H1 (cell line): Measurements from ENCODE around the gene ASB7. TPM values are rescaled to one million over a fixed set of nuclear protein-coding genes. Genes with fewer than 3 reads are reported as not detected.

Experiments
- CTCF ChIA-PET: fragments of 300-600 bp; sonication (Branson Sonifier 250); formaldehyde crosslinking; loops from one replicate; lab custom pipeline; 2021; ENCODE audit not compliant: partially characterized antibody; lab: Charles Lee
- POLR2A ChIA-PET: fragments of 300-600 bp; sonication (Branson Sonifier 250); formaldehyde crosslinking; loops from one replicate; lab custom pipeline; 2021; ENCODE audit warnings: inconsistent platforms; ENCODE audit not compliant: partially characterized antibody; lab: Charles Lee
- DNase-seq, 2 experiments: peaks; one replicate each; pipeline versions ENCODE4 v3.0.0 to v3.0.0-alpha.2; 2010 to 2022; ENCODE audit warnings: low spot score in 2 of 2, low read depth in 1 of 2, mixed read lengths in 1 of 2
- FAIRE-seq: peaks from 2 replicates; lab custom pipeline; 2011; peaks lifted over from hg19 to GRCh38; lab: Jason Lieb, UNC
- H2AFZ ChIP-seq: 2 replicates; pipeline ENCODE4 v1.8.1; 2012; ENCODE audit warnings: low read length, inconsistent platforms
- H2AK5ac ChIP-seq: 2 replicates; pipeline ENCODE4 v1.6.1; 2013; ENCODE audit warnings: low read depth, low read length
- H2BK120ac ChIP-seq: replicated peaks from 2 replicates; pipeline ENCODE3; 2013; ENCODE audit warnings: low read depth, low read length, inconsistent platforms
- H2BK12ac ChIP-seq: 2 replicates; pipeline ENCODE4 v1.6.1; 2013; ENCODE audit warnings: low read depth, low read length
- H2BK15ac ChIP-seq: 2 replicates; pipeline ENCODE4 v1.6.1; 2013; ENCODE audit warnings: low read length
- H2BK20ac ChIP-seq: 2 replicates; pipeline ENCODE4 v1.6.1; 2013; ENCODE audit warnings: low read length
- H2BK5ac ChIP-seq: 2 replicates; pipeline ENCODE4 v1.6.1; 2013; ENCODE audit warnings: low read depth, low read length
- H3K14ac ChIP-seq: 2 replicates; pipeline ENCODE4 v1.6.1; 2013; ENCODE audit warnings: inconsistent platforms; ENCODE audit not compliant: insufficient read length
- H3K18ac ChIP-seq: 2 replicates; pipeline ENCODE4 v1.6.1; 2013; ENCODE audit warnings: low read length; ENCODE audit errors: extremely low read depth
- H3K23ac ChIP-seq: 2 replicates; pipeline ENCODE4 v1.6.1; 2013; ENCODE audit warnings: inconsistent platforms; ENCODE audit not compliant: insufficient read length
- H3K23me2 ChIP-seq: 2 replicates; pipeline ENCODE4 v1.6.1; 2013; ENCODE audit warnings: low read depth, low read length
- H3K27ac ChIP-seq: 2 replicates; pipeline ENCODE4 v1.6.1; 2011; ENCODE audit warnings: low read depth, low read length, inconsistent platforms
- H3K27me3 ChIP-seq, 4 experiments: replicated peaks in 1 of 4; 1 replicate in 1 of 4; 2 replicates in 3 of 4; pipeline versions ENCODE4 v1.6.1 to v1.8.1; 2011 to 2013; ENCODE audit warnings: low read length in 3 of 4, mild to moderate bottlenecking in 3 of 4, inconsistent platforms in 2 of 4, mixed read lengths in 2 of 4, moderate library complexity in 1 of 4; ENCODE audit not compliant: control insufficient read depth in 3 of 4, insufficient read depth in 3 of 4; ENCODE audit errors: extremely low read depth in 1 of 4
- H3K36me3 ChIP-seq, 4 experiments: 2 replicates each; pipeline versions ENCODE4 v1.6.1 to v1.8.1; 2011 to 2013; ENCODE audit warnings: mild to moderate bottlenecking in 4 of 4, low read length in 3 of 4, moderate library complexity in 2 of 4, control low read depth in 1 of 4, inconsistent platforms in 1 of 4; ENCODE audit not compliant: insufficient read depth in 4 of 4, control insufficient read depth in 2 of 4
- H3K4ac ChIP-seq: replicated peaks from 2 replicates; pipeline ENCODE3; 2013; ENCODE audit warnings: low read length, low read depth, mixed read lengths, inconsistent platforms; ENCODE audit not compliant: insufficient read length
- H3K4me1 ChIP-seq, 4 experiments: replicated peaks in 1 of 4; 1 replicate in 1 of 4; 2 replicates in 3 of 4; pipeline versions ENCODE4 v1.6.1 to v1.8.1; 2011 to 2013; ENCODE audit warnings: low read length in 3 of 4, inconsistent platforms in 2 of 4, mixed read lengths in 1 of 4; ENCODE audit not compliant: insufficient read depth in 4 of 4, control insufficient read depth in 3 of 4
- H3K4me2 ChIP-seq, 2 experiments: 2 replicates each; pipeline versions ENCODE4 v1.6.1 to v1.8.1; 2011 to 2013; ENCODE audit warnings: low read depth in 2 of 2, low read length in 2 of 2, control low read depth in 1 of 2, inconsistent platforms in 1 of 2, mild to moderate bottlenecking in 1 of 2; ENCODE audit not compliant: insufficient read depth in 1 of 2
- H3K4me3 ChIP-seq, 4 experiments: fragments of 200-600, 300-600 bp in 1 of 4; sonication (generic), shearing (Covaris generic), sonication (Bioruptor Twin) in 1 of 4; 2 replicates each; pipeline versions ENCODE4 v1.5.1 to v1.8.1; 2011 to 2016; ENCODE audit warnings: low read length in 4 of 4, low read depth in 3 of 4, control low read depth in 2 of 4, inconsistent platforms in 2 of 4, mild to moderate bottlenecking in 2 of 4, mixed read lengths in 1 of 4, moderate library complexity in 1 of 4; ENCODE audit not compliant: insufficient read depth in 2 of 4; ENCODE audit errors: extremely low read depth in 1 of 4
- H3K56ac ChIP-seq: replicated peaks from 2 replicates; pipeline ENCODE3; 2013; ENCODE audit warnings: low read depth, mild to moderate bottlenecking, mixed read lengths, low read length, inconsistent platforms; ENCODE audit not compliant: insufficient read length
- H3K79me1 ChIP-seq: 2 replicates; pipeline ENCODE4 v1.6.1; 2013; ENCODE audit warnings: low read depth, low read length, control low read depth
- H3K79me2 ChIP-seq, 2 experiments: 2 replicates each; pipeline versions ENCODE4 v1.6.1 to v1.8.1; 2012 to 2013; ENCODE audit warnings: low read length in 2 of 2, mild to moderate bottlenecking in 2 of 2, inconsistent platforms in 1 of 2; ENCODE audit not compliant: insufficient read depth in 2 of 2, control insufficient read depth in 1 of 2
- H3K9ac ChIP-seq, 4 experiments: replicated peaks in 1 of 4; 1 replicate in 1 of 4; 2 replicates in 3 of 4; pipeline versions ENCODE4 v1.6.1 to v1.8.1; 2011 to 2013; ENCODE audit warnings: low read depth in 3 of 4, low read length in 3 of 4, control low read depth in 2 of 4, mild to moderate bottlenecking in 2 of 4, moderate library complexity in 2 of 4, inconsistent platforms in 1 of 4; ENCODE audit errors: extremely low read depth in 1 of 4
- H3K9me3 ChIP-seq, 2 experiments: 2 replicates each; pipeline versions ENCODE4 v1.6.1 to v1.8.1; 2012 to 2013; ENCODE audit warnings: mild to moderate bottlenecking in 2 of 2, moderate library complexity in 2 of 2, control low read depth in 1 of 2, inconsistent platforms in 1 of 2, low read depth in 1 of 2, low read length in 1 of 2, mixed read lengths in 1 of 2; ENCODE audit not compliant: insufficient read depth in 2 of 2
- H4K20me1 ChIP-seq, 2 experiments: replicated peaks in 1 of 2; 2 replicates each; pipeline versions ENCODE3 to v1.8.1; 2011 to 2013; ENCODE audit warnings: inconsistent platforms in 2 of 2, low read length in 2 of 2, mild to moderate bottlenecking in 1 of 2; ENCODE audit not compliant: insufficient read depth in 2 of 2, control insufficient read depth in 1 of 2
- H4K5ac ChIP-seq: 2 replicates; pipeline ENCODE4 v1.6.1; 2013; ENCODE audit warnings: low read length, low read depth, mixed read lengths, inconsistent platforms; ENCODE audit not compliant: insufficient read length
- H4K8ac ChIP-seq: 2 replicates; pipeline ENCODE4 v1.8.0; 2013; ENCODE audit warnings: mild to moderate bottlenecking, moderate library complexity, low read length, inconsistent platforms; ENCODE audit not compliant: insufficient read depth; ENCODE audit errors: extremely low read depth
- H4K91ac ChIP-seq: replicated peaks from 2 replicates; pipeline ENCODE3; 2013; ENCODE audit warnings: low read length, mixed read lengths, inconsistent platforms; ENCODE audit not compliant: insufficient read length
- CBX5 ChIP-seq: fragments of 300-800, 300-1000 bp; sonication (generic); IDR thresholded peaks from 2 replicates; pipeline ENCODE4 v1.7.1; 2016; ENCODE audit warnings: antibody characterized with exemption, low read length, low read depth
- CREB1 ChIP-seq: IDR thresholded peaks from 2 replicates; pipeline ENCODE4 v1.6.1; 2012; ENCODE audit warnings: inconsistent platforms
- CTBP2 ChIP-seq: IDR thresholded peaks from 2 replicates; pipeline ENCODE4 v1.7.0; 2011; ENCODE audit warnings: borderline replicate concordance, mild to moderate bottlenecking, moderate library complexity, mixed read lengths, low read length; ENCODE audit not compliant: insufficient read depth, insufficient read length
- FOSL1 ChIP-seq: IDR thresholded peaks from 2 replicates; pipeline ENCODE4 v1.6.1; 2011; ENCODE audit warnings: mild to moderate bottlenecking, low read depth, low read length, moderate library complexity; ENCODE audit not compliant: insufficient read depth
- GTF2F1 ChIP-seq: IDR thresholded peaks from 2 replicates; pipeline ENCODE4 v1.6.1; 2012; ENCODE audit warnings: low read depth, low read length, improper control_type of control experiment, borderline replicate concordance
- HDAC2 ChIP-seq, 2 experiments: fragments of 300-600 bp in 1 of 2; sonication (generic) in 1 of 2; IDR thresholded peaks; 2 replicates each; pipeline ENCODE4 v1.6.1; 2011 to 2012; ENCODE audit warnings: low read depth in 2 of 2, low read length in 2 of 2, mild to moderate bottlenecking in 2 of 2, moderate library complexity in 2 of 2, borderline replicate concordance in 1 of 2, inconsistent platforms in 1 of 2
- JUN ChIP-seq: IDR thresholded peaks from 2 replicates; pipeline ENCODE4 v1.6.1; 2011; ENCODE audit warnings: low read depth, mild to moderate bottlenecking, improper control_type of control experiment, low read length
- KDM1A ChIP-seq: fragments of 200-600, 300-600 bp; sonication (generic); IDR thresholded peaks from 2 replicates; pipeline ENCODE4 v1.7.1; 2016; ENCODE audit warnings: mild to moderate bottlenecking, low read length, borderline replicate concordance
- NRF1 ChIP-seq: IDR thresholded peaks from 2 replicates; pipeline ENCODE4 v1.6.1; 2011; ENCODE audit warnings: mild to moderate bottlenecking, low read depth, low read length, improper control_type of control experiment
- SIN3A ChIP-seq, 2 experiments: IDR thresholded peaks in 1 of 2; conservative IDR thresholded peaks in 1 of 2; 2 replicates each; pipeline ENCODE4 v1.6.1; 2011 to 2012; ENCODE audit warnings: low read length in 2 of 2, improper control_type of control experiment in 1 of 2, low read depth in 1 of 2, mild to moderate bottlenecking in 1 of 2
- SUZ12 ChIP-seq: fragments of 200-600 bp; sonication (generic); IDR thresholded peaks from 2 replicates; pipeline ENCODE4 v1.6.1; 2012; ENCODE audit warnings: mild to moderate bottlenecking, inconsistent platforms, low read length, moderate library complexity, mixed read lengths
- TAF1 ChIP-seq: IDR thresholded peaks from 2 replicates; pipeline ENCODE4 v1.6.1; 2011; ENCODE audit warnings: mild to moderate bottlenecking, low read depth, low read length
- WGBS, 2 experiments: shearing (Covaris generic) in 1 of 2; methylation state at CpG; one replicate each; pipeline versions ENCODE4 v1.1.6 to v1.1.7; 2013 to 2015; ENCODE audit warnings: low lambda C conversion rate in 2 of 2, mixed read lengths in 2 of 2, inconsistent platforms in 1 of 2, low coverage in 1 of 2, missing lambda C conversion rate in 1 of 2; ENCODE audit not compliant: insufficient replicate concordance in 2 of 2, insufficient coverage in 1 of 2, insufficient read length in 1 of 2; ENCODE audit errors: extremely low coverage in 1 of 2, missing lambda C conversion rate in 1 of 2; 5-methylcytosine and 5-hydroxymethylcytosine counted together
- polyA plus RNA-seq, 7 experiments: library from polyadenylated mRNA; depleted of rRNA in 3 of 7; stranded (reverse) in 5 of 7; unstranded in 2 of 7; fragments of >200 nt in 5 of 7; fragments of 200-250 nt in 2 of 7; gene quantifications; 1 replicate in 5 of 7; 2 replicates in 1 of 7; 4 replicates in 1 of 7; pipeline versions ENCODE4 v1.2.1 to v1.2.3, GENCODE V29; 2011 to 2013; ENCODE audit warnings: missing spikeins in 2 of 7, mixed read lengths in 2 of 7
- total RNA-seq: library from RNA; stranded (reverse); fragmentation: NEBNext Ultra II Directional; extraction: Animal tissue kit (Norgen Biotek cat#: 25700); gene quantifications from 2 replicates; pipeline ENCODE4 v1.2.1, GENCODE V29; 2021

ASB7 gene
- total and polyA plus RNA-seq, 2 of the 8 experiments (the other 6 are each of a cell fraction or from before 2014, with no cell fraction given): 5.2 to 12.8 TPM

- Histone ChIP-seq H3K4me3 (no peak overlapping the region), H3K9me3 (peaks cover 0 to 5% of the 10 kb centered on the region in 2 experiments; a peak in 2 of 4 replicates), H3K23me2 (0 out of 2 replicates have a peak, but pooled peaks cover 3% of the 10 kb centered on the region), H2BK20ac (no peak overlapping the region), H3K36me3 (no peaks in the 10 kb centered on the region), H4K5ac (no peak overlapping the region), H3K18ac (no peak overlapping the region), H3K4me2 (no peak overlapping the region), H2AFZ (no peak overlapping the region), H3K4ac (no peak overlapping the region), H3K27me3 (no peaks in the 10 kb centered on the region), H4K91ac (no peak overlapping the region), H2BK5ac (no peak overlapping the region), H3K4me1 (peaks cover 0 to 8% (median 4%) of the 10 kb centered on the region in 4 experiments; a peak in 3 of 7 replicates), H2BK120ac (no peak overlapping the region), H2BK12ac (no peak overlapping the region), H3K14ac (no peak overlapping the region), H4K8ac (no peak overlapping the region), H2AK5ac (no peak overlapping the region), H3K79me2 (peaks cover 0 to 25% of the 10 kb centered on the region in 2 experiments), H3K56ac (no peak overlapping the region), H4K20me1 (no peaks in the 10 kb centered on the region), H3K9ac (no peak overlapping the region), H3K79me1 (peaks cover 2% of the 10 kb centered on the region; the same call in 1 of the 2 replicates), H3K27ac (no peak overlapping the region), H2BK15ac (no peak overlapping the region), H3K23ac (no peak overlapping the region)
- DNase-seq (no peak), FAIRE-seq (no peak)
- ChIA-PET POLR2A (no interaction called here), CTCF (interaction anchor here (0.6 kb wide), 1 partner anchor 336 kb away, joined by 3 read pairs; no protein-coding TSS in a partner anchor)
- TF ChIP-seq GTF2F1: no peak
- TF ChIP-seq KDM1A: no peak
- TF ChIP-seq SUZ12: no peak
- no peak for TF ChIP-seq TAF1
- TF ChIP-seq CBX5: no peak
- TF ChIP-seq FOSL1: no peak
- TF ChIP-seq NRF1: no peak
- TF ChIP-seq SIN3A (conservative IDR thresholded peaks at IDR 0.05 in 1 of 2, IDR thresholded peaks at IDR 0.05 in 1 of 2; ENCODE audit: low read depth in 1 of 2, low read length in 2 of 2): no peak
- no peak for TF ChIP-seq CREB1
- TF ChIP-seq HDAC2 (IDR thresholded peaks at IDR 0.05; ENCODE audit: borderline replicate concordance in 1 of 2, low read depth in 2 of 2, low read length in 2 of 2): no peak
- no peak for TF ChIP-seq CTBP2
- no peak for TF ChIP-seq JUN
- 80% methylated on average over 7 of the region's 7 CpGs; no CpG with 5 or more reads in 1 of the 2 experiments for WGBS, 2 experiments
Observed at GRCh38 chr15:100596792-100597191, 5.6 kb upstream of the ASB7 start.
